IMR-90 (cell line): ENCODE results near the gene UGT1A10. TPM values are rescaled to one million over a fixed set of nuclear protein-coding genes. Genes with fewer than 3 reads are reported as not detected.

Source experiments
- ATAC-seq: fragments of 200-7000 bp; cut with Tn5 transposase; 2 replicates; pipeline ENCODE4 v1.9.1; 2020; ENCODE audit warnings: low read depth, mild to moderate bottlenecking, moderate library complexity
- BruUV-seq: library from RNA; stranded (reverse); fragments of 400-500 nt; replicated peaks from 2 replicates; lab custom pipeline; 2021; lab: Mats Ljungman, UMichigan
- CTCF ChIA-PET: fragments of 300-600 bp; formaldehyde crosslinking; extraction: SDS; loops from one replicate; lab custom pipeline; 2021; ENCODE audit warnings: antibody characterized with exemption; lab: Yijun Ruan, JAX
- POLR2A ChIA-PET: fragments of 300-600 bp; sonication (Branson Sonifier 250); formaldehyde crosslinking; loops from one replicate; lab custom pipeline; 2022; ENCODE audit warnings: antibody characterized with exemption; ENCODE audit not compliant: unreplicated experiment; lab: Charles Lee
- DNase-seq: peaks from one replicate; pipeline ENCODE4 v3.0.0; 2013
- H2AFZ ChIP-seq: replicated peaks from 2 replicates; pipeline ENCODE3; 2013; ENCODE audit warnings: low read length, mild to moderate bottlenecking; ENCODE audit not compliant: poor library complexity
- H2AK5ac ChIP-seq: 2 replicates; pipeline ENCODE4 v1.6.1; 2013; ENCODE audit warnings: low read depth, low read length, inconsistent platforms
- H2AK9ac ChIP-seq: replicated peaks from 2 replicates; pipeline ENCODE3; 2013; ENCODE audit warnings: mild to moderate bottlenecking, low read depth, low read length, moderate library complexity; ENCODE audit not compliant: poor library complexity
- H2BK120ac ChIP-seq: 2 replicates; pipeline ENCODE4 v1.6.1; 2013; ENCODE audit warnings: low read depth, low read length, inconsistent platforms
- H2BK15ac ChIP-seq: 3 replicates; pipeline ENCODE4 v1.6.1; 2013; ENCODE audit warnings: low read depth, low read length, inconsistent platforms
- H2BK20ac ChIP-seq: 2 replicates; pipeline ENCODE4 v1.6.1; 2013; ENCODE audit warnings: low read depth, mild to moderate bottlenecking, inconsistent platforms, low read length, moderate library complexity
- H2BK5ac ChIP-seq: 2 replicates; pipeline ENCODE4 v1.6.1; 2013; ENCODE audit warnings: mild to moderate bottlenecking, low read depth, low read length, inconsistent platforms; ENCODE audit not compliant: poor library complexity, severe bottlenecking
- H3K14ac ChIP-seq: replicated peaks from 2 replicates; pipeline ENCODE4 v1.6.1; 2013; ENCODE audit warnings: low read depth, low read length, inconsistent platforms
- H3K18ac ChIP-seq: 2 replicates; pipeline ENCODE4 v1.6.1; 2013; ENCODE audit warnings: low read depth, low read length, control low read depth
- H3K23ac ChIP-seq: 2 replicates; pipeline ENCODE4 v1.6.1; 2013; ENCODE audit warnings: low read depth, low read length, inconsistent platforms
- H3K27ac ChIP-seq: 2 replicates; pipeline ENCODE4 v1.5.1; 2013; ENCODE audit warnings: mild to moderate bottlenecking, control low read depth, low read length; ENCODE audit not compliant: insufficient read depth
- H3K27me3 ChIP-seq: 2 replicates; pipeline ENCODE4 v1.6.1; 2013; ENCODE audit warnings: low read length; ENCODE audit not compliant: control insufficient read depth, insufficient read depth
- H3K36me3 ChIP-seq: 2 replicates; pipeline ENCODE4 v1.6.1; 2013; ENCODE audit warnings: low read length, mixed read lengths; ENCODE audit not compliant: control insufficient read depth, insufficient read depth
- H3K4ac ChIP-seq: 2 replicates; pipeline ENCODE4 v1.6.1; 2013; ENCODE audit warnings: low read depth, low read length, inconsistent platforms
- H3K4me1 ChIP-seq: 2 replicates; pipeline ENCODE4 v1.6.1; 2013; ENCODE audit warnings: low read length, mixed read lengths; ENCODE audit not compliant: control insufficient read depth, insufficient read depth
- H3K4me2 ChIP-seq: 2 replicates; pipeline ENCODE4 v1.6.1; 2013; ENCODE audit warnings: low read depth, mild to moderate bottlenecking, control low read depth, low read length, moderate library complexity
- H3K4me3 ChIP-seq: 2 replicates; pipeline ENCODE4 v1.5.1; 2013; ENCODE audit warnings: low read depth, mild to moderate bottlenecking, control low read depth, low read length, moderate library complexity; ENCODE audit not compliant: insufficient read depth
- H3K56ac ChIP-seq: 2 replicates; pipeline ENCODE4 v1.6.1; 2013; ENCODE audit warnings: low read length, inconsistent platforms; ENCODE audit not compliant: insufficient read depth; ENCODE audit errors: extremely low read depth
- H3K79me1 ChIP-seq, 2 experiments: 2 replicates each; pipeline ENCODE4 v1.6.1; 2013; ENCODE audit warnings: low read length in 2 of 2, inconsistent platforms in 1 of 2, low read depth in 1 of 2
- H3K9ac ChIP-seq: 2 replicates; pipeline ENCODE4 v1.6.1; 2013; ENCODE audit warnings: low read depth, low read length, control low read depth
- H3K9me1 ChIP-seq: 2 replicates; pipeline ENCODE4 v1.6.1; 2013; ENCODE audit warnings: low read length, inconsistent platforms; ENCODE audit not compliant: insufficient read depth
- H3K9me3 ChIP-seq: 2 replicates; pipeline ENCODE4 v1.6.1; 2013; ENCODE audit warnings: low read length; ENCODE audit not compliant: control insufficient read depth, insufficient read depth
- H4K20me1 ChIP-seq: 2 replicates; pipeline ENCODE4 v1.6.1; 2013; ENCODE audit warnings: low read length, inconsistent platforms; ENCODE audit not compliant: insufficient read depth
- H4K5ac ChIP-seq: 2 replicates; pipeline ENCODE4 v1.6.1; 2013; ENCODE audit warnings: mild to moderate bottlenecking, low read depth, low read length, control low read depth
- H4K8ac ChIP-seq, 2 experiments: 2 replicates each; pipeline ENCODE4 v1.6.1; 2013; ENCODE audit warnings: low read depth in 2 of 2, low read length in 2 of 2, control low read depth in 1 of 2, inconsistent platforms in 1 of 2
- H4K91ac ChIP-seq: 2 replicates; pipeline ENCODE4 v1.6.1; 2013; ENCODE audit warnings: low read depth, low read length, inconsistent platforms; ENCODE audit not compliant: insufficient read depth
- MXI1 ChIP-seq: IDR thresholded peaks from 2 replicates; pipeline ENCODE4 v1.6.1; 2012; ENCODE audit warnings: low read depth, mild to moderate bottlenecking, low read length, moderate library complexity, borderline replicate concordance
- WGBS, 2 experiments: methylation state at CpG; one replicate each; pipeline versions ENCODE4 v1.1.5 to v1.1.7; 2013; ENCODE audit warnings: missing lambda C conversion rate in 2 of 2; ENCODE audit not compliant: insufficient read length in 1 of 2; ENCODE audit errors: extremely low coverage in 2 of 2; 5-methylcytosine and 5-hydroxymethylcytosine counted together
- dilution Hi-C: fragments of 300-500 bp; cut with HindIII; formaldehyde crosslinking; loops from one replicate; pipeline ENCODE4 v1.14.3; 2018; ENCODE audit warnings: low sequenced_read_pairs; ENCODE audit not compliant: unreplicated experiment
- in situ Hi-C: fragments of 300-500 bp; cut with MboI; formaldehyde crosslinking; loops from 3 replicates; pipeline ENCODE4 v1.14.3; 2019; ENCODE audit warnings: low sequenced_read_pairs, inconsistent platforms, mixed read lengths
- intact Hi-C: fragments of 100-400 bp; cut with micrococcal nuclease; formaldehyde crosslinking; loops from 2 replicates; pipeline ENCODE4 v1.10.0; 2022
- polyA plus RNA-seq, 3 experiments: library from polyadenylated mRNA; depleted of rRNA; stranded (reverse); fragments of >200 nt; gene quantifications; 2 replicates each; pipeline ENCODE4 v1.2.3, GENCODE V29; 2012; ENCODE audit warnings: low replicate concordance in 1 of 3
- total RNA-seq: library from RNA; depleted of rRNA; stranded (reverse); fragments of >200 nt; gene quantifications from 2 replicates; pipeline ENCODE4 v1.2.3, GENCODE V29; 2012
- TF ChIP-seq, protein P1 (sequence below): fragments of 150-350 bp; IDR thresholded peaks from 2 replicates; pipeline ENCODE4 v1.6.1; 2017; ENCODE audit warnings: mild to moderate bottlenecking, antibody characterized with exemption, low read length, low read depth

The UGT1A10 gene
- total and polyA plus RNA-seq, 2 of the 4 experiments (the other 2 are of a cell fraction) = not detected

DNA sequence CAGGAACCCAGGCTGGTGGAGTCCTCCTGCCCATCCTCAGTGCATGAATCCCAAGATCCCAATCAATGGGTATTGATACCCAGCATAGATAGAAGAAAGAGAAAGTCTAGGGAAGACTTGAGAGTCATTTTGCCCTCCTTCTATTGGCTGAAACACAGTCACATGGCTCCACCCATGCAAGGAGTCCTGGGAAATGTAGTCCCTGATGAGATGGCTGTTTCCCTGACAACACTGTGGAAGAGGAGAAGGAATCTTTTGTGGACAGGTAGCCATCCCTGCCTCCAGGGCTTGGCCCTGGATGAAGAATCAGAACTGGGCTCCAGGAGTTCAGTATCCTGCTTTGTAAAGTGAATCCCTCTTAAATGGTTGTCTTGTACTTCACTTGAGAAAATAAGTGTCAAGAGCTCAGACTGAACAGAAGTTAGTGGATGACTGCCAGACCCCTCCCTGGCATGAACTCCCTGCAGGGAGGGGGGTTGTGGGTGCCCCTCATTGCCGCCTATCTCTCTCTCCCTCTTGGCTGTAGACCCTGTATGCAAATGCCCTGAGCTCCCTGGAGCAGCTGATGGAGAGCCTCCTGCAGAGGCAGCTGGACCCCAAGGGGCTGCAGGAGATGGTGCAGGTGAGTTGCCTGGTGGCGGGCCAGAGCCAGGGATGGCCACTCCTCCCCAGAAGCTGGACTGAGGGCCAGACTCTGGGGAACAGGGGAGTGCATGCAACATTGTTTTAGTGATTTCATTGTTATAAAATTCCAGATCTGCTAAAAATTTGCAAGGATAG is 178.0 kb downstream of the UGT1A10 start:
- Histone ChIP-seq H3K23ac (no peak overlapping the region), H3K9me3 (no peaks in the 10 kb centered on the region), H4K5ac (no peak overlapping the region), H2AK5ac (no peak overlapping the region), H3K4me3 (no peak overlapping the region), H4K8ac (no peak overlapping the region), H2AFZ (no peak overlapping the region), H3K27me3 (peaks cover 8% of the 10 kb centered on the region), H3K36me3 (no peaks in the 10 kb centered on the region), H3K4me1 (no peaks in the 10 kb centered on the region), H3K14ac (no peak overlapping the region), H4K91ac (no peak overlapping the region), H3K4ac (no peak overlapping the region), H3K9me1 (no peaks in the 10 kb centered on the region), H2BK20ac (no peak overlapping the region), H2BK5ac (no peak overlapping the region), H3K9ac (no peak overlapping the region), H2BK15ac (no peak overlapping the region), H3K79me1 (no peaks in the 10 kb centered on the region), H3K18ac (no peak overlapping the region), H2AK9ac (no peak overlapping the region), H3K56ac (no peak overlapping the region), H4K20me1 (no peaks in the 10 kb centered on the region), H2BK120ac (no peak overlapping the region), H3K27ac (no peak overlapping the region), H3K4me2 (no peak overlapping the region)
- dilution Hi-C loops (no loop called here), intact Hi-C loops (no loop called here), in situ Hi-C loops (no loop called here)
- WGBS, 2 experiments = no CpG with 5 or more reads among the region's 2 CpGs
- DNase-seq = peak; percentile 5
- POLR2A ChIA-PET = no interaction called here
- ATAC-seq = no peak; the same call in 1 of the 2 replicates
- BruUV-seq = no TSS peak
- CTCF ChIA-PET = no interaction called here
- no peak for TF ChIP-seq MXI1
- TF ChIP-seq, protein P1, sequence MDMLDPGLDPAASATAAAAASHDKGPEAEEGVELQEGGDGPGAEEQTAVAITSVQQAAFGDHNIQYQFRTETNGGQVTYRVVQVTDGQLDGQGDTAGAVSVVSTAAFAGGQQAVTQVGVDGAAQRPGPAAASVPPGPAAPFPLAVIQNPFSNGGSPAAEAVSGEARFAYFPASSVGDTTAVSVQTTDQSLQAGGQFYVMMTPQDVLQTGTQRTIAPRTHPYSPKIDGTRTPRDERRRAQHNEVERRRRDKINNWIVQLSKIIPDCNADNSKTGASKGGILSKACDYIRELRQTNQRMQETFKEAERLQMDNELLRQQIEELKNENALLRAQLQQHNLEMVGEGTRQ = peak; percentile 84
